Measurements from ENCODE around the gene HSD17B3.

DNA sequence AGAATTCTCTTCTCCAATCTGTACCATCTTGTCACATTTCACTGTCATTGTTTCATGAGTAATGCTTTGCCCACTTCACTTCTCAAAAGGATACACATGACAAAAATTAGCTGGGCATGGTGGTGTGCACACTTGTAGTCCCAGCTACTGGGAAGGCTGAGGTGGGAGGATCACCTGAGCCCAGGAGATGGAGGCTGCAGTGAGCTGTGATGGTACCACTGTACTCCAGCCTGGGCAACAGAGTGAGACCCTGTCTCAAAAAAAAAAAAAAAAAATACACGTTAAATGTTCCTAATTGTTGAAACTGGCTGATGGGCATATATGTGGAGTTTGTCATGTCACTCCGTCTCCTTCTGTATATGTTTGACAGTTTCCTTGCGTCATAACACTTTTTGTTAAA is 36.3 kb upstream of the HSD17B3 start:
- TF ChIP-seq, protein P1, sequence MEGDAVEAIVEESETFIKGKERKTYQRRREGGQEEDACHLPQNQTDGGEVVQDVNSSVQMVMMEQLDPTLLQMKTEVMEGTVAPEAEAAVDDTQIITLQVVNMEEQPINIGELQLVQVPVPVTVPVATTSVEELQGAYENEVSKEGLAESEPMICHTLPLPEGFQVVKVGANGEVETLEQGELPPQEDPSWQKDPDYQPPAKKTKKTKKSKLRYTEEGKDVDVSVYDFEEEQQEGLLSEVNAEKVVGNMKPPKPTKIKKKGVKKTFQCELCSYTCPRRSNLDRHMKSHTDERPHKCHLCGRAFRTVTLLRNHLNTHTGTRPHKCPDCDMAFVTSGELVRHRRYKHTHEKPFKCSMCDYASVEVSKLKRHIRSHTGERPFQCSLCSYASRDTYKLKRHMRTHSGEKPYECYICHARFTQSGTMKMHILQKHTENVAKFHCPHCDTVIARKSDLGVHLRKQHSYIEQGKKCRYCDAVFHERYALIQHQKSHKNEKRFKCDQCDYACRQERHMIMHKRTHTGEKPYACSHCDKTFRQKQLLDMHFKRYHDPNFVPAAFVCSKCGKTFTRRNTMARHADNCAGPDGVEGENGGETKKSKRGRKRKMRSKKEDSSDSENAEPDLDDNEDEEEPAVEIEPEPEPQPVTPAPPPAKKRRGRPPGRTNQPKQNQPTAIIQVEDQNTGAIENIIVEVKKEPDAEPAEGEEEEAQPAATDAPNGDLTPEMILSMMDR (IDR thresholded peaks at IDR 0.05) = no peak
- no peak for TF ChIP-seq EZH2 (IDR thresholded peaks at IDR 0.05; ENCODE audit: borderline replicate concordance, insufficient read depth, low read depth, low read length, poor library complexity, severe bottlenecking)

All from B cell (primary cell).